PC-9 (cell line): ENCODE data around the gene AIPL1.

Experiments used
- CTCF ChIP-seq: fragments of 200-600 bp; sonication (generic); conservative IDR thresholded peaks from 2 replicates; pipeline ENCODE4 v1.6.1; 2017; ENCODE audit warnings: mixed run types, antibody characterized with exemption, mild to moderate bottlenecking, moderate library complexity
- EZH2 ChIP-seq: fragments of 200-600 bp; sonication (generic); IDR thresholded peaks from 2 replicates; pipeline ENCODE4 v1.8.0; 2017; ENCODE audit warnings: antibody characterized with exemption, low read depth

GRCh38 chr17:6374271-6374691 is 60.6 kb downstream of the AIPL1 start:
- TF ChIP-seq CTCF (no peak), EZH2 (no peak)
